Stimulated activated CD4-positive, alpha-beta T cell treated with anti-CD3 and anti-CD28 coated beads, Interleukin-15, amount 100 ng/mL, for 1 hour (primary cell): ENCODE data around the gene DGCR2.
"Not testable (repeated sequence)": the region's sequence is repeated elsewhere in the genome, so short reads cannot be mapped to it uniquely, and the experiment has no call there.

Experiments
- DNase-seq, 2 donors: peaks; one replicate each; pipeline ENCODE4 v3.0.0-alpha.2; 2020; ENCODE audit warnings: low read depth in 1 of 2, low spot score in 1 of 2

DGCR2 gene

GRCh38 chr22:19043121-19044085 is 78.8 kb downstream of the DGCR2 start:
- DNase-seq, result no peak

DNA sequence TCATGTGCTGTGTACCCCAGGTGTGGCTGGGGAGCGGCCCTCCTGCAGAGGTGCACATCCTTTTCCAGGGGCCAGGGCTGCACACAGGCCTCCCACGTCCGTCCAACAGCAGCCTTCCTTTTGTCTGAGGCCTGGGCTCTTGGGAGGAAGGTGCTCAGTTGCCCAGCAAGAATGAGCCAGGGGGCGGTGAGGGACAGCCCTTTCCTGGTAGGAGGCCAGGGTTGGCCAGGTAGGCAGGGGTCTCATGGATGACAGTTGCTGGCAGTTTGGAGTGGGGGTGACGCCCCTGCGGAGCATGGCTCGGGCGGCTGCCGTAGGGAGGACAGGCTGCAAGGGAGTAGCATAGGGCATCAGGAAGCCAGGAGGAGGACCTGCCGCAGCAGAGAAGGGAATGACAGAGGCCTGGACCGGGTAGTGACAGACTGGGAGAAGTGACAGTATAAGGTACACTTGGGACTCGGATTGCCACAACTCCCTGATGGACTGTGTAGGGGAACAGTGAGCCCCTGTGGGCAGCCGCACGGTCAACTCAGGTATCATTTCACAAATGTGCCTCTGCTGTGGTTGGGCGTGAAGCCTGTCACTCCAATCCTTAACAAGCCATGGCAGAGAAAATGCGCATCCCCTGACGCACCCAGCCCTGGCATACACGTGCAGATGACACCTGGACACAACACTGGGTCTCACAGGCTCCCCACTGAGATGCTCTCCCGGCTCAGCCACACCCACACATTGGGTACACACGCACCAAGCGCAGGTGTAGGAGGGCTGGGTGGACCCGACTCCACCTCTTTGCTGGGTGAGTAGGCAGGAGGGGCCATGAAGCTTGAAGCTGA is 79.7 kb downstream of the DGCR2 start:
- DNase-seq, result no peak

GRCh38 chr22:19041704-19042074 is 80.5 kb downstream of the DGCR2 start:
- DNase-seq, result no peak

DNA sequence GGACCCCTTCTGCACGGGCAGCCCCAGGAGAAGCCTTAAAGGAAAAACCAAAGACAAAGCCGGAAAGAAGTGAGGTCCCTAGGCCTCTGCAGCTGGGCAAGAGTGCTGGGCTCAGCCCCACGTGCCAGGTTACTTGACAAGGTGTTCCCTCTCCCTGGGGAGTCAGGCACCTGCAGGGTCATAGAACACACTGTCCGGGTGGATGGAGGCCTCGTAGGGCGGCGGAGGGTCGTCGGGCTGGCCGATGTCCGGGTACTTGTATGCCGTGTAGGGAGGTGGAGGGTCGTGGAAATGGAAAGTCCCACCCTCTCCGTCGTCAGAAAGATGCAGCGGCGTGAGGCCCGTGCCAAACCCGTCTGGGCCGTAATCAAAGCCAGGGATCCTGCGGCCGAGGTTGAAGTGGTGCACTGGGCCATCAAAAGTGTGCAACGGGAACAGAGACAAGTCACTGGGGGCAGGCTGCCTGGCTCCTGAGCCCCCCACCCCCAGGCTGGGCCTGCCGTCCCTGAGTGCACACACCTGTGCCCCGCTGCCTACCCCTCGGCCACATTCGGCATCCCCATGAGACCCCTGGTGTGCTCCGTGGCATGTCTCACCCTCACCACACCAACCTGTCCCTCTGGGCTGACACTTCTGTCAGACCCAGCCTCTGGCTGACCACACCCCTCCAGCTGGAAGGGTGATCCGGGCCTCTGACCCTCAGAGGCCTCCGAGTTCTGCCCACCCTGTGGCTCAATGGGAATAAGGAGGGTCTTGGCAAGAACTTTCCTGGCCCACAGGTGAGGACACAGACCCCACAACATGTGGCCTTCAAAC is 81.1 kb downstream of the DGCR2 start:
- no peak for DNase-seq

DNA sequence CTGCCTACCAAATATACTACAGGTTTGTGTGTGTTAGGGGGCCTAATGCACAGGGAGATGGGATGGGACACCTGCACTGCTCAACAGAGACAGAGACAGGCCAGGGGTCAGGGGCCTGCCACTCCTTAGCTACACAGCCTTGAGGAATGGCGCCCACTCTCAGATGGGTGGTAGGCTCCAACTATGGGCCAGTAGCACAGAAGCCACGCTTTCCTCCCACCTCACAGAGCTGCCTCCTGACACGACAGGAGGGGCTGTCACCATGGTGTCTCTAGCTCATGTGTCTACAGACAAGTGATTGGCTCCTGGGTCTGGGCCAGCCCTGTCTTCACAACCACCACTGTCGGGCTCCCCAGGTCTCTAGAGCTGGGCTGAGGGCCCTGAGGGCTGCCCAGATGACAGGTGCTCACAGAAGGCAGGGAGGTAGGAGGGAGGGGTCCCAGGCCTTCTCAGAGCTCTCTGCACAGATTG is 81.8 kb downstream of the DGCR2 start:
- no peak for DNase-seq

DNA sequence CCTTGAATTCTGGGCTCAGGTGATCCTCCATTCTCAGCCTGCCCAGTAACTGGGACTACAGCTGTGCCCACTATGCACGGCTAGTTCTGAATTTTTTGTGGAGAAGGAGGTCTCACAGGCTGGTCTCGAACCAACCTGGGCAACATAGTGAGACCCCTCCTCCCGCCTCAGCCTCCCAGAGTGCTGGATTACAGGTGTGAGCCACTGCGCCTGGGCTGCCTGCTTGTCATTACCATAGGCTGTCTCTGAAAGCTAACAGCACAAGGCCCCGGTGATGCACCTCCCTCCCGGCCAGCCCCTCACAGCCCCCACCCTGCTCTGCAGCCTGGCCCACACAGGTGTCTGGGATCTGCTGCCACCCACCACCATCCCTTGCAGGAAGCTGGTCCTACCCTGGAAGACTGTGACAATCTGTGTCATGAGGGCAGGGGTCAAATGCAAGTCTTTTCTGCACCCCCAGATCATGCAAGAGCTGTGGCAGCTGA is 82.4 kb downstream of the DGCR2 start:
- no peak for DNase-seq

DNA sequence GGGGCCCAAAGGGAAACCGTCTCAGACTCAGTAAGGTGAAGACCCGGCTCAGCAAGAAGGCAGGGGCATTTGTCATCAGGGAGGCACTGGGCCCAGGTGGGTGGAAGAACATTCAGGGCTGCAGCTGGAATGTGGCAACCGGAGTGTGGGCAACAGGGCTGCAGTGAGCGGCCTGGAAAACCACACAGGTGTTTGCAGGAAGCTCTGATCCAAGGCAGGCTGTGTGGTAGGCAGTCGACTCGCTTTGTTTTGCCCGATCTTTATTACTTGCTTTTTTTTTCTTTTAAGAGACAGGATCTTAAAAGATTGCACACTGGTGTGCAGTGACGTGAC is 82.8 kb downstream of the DGCR2 start:
- no peak for DNase-seq

DNA sequence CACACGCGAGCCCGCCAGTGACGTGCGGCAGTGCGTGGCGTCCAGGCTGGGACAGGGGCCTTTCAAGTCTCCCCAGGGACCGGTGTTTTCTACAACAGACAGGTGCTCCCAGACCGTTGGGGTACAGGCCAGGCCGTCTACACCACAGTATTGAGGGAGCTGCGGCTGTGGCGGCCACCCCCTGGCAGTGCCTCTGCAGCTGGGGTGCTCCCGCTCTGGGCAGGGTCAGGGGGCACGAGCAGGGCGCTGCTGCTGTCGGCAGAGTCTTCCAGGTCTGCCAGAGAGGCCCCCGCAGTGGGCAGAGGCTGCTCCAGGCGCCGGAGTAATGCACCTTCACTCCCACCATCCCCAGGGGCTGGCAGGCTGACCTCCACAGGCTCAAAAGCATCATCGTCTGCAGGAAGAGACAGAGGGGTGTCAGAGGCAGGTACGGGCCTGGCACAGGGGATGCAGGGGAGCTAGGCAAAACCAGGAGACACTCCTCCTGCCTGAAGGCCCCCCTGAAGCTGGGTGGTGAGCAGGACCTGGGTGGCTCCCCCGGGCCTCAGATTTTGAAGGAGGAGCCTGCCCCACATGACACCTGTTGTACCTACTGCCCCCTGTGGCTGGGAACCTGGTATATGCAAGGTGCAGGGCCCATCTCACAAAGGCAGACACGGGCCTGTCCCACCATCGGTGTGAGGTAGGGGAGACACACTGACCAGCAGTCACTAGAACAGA is 83.3 kb downstream of the DGCR2 start:
- no peak for DNase-seq

GRCh38 chr22:19038164-19038546 is 84.1 kb downstream of the DGCR2 start:
- no peak for DNase-seq

DNA sequence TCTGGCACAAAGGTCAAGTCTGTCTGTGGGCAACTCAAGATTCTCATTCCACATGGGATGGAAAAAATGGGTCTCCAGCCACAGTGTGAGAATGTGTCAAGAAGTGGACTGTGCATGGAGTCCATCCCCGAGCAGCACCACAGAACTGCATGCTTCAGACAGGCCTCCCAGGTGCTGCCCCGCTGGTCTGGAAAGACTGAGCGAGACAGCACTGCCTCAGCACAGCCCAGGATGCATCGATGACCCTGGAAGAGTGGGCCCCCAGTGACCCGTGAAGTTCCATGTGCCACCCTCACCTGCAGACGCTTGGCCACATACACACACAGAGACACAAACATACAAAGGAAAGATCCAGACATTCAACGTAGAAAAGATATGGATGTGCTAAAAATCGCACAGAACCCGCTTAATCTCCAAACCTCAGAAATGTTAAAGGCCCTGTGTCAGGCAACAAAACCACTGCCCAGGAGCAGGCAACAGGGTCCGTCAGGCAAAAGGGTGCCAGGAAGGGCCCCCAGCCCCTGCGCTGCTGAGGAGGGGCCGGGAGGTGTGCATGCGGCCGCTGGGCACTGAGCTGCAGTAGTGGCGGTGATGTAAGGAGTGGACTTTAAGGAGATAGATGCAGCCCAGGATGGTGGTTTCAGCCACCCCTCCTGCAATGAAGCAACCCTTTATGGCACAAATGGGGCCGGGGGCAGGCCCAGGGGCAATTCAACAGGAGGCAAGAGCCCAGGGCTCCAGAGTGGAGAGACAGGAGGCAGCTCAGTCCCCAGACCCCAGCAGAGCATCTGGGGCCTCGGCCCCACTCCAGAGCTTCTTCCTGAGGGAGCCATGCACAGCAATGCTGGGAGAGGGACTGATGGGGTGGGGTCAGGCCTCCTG is 84.7 kb downstream of the DGCR2 start:
- DNase-seq, result no peak

- no peak for DNase-seq
These were observed 85.5 kb downstream of the DGCR2 start for GRCh38 chr22:19036523-19037273.

DNA sequence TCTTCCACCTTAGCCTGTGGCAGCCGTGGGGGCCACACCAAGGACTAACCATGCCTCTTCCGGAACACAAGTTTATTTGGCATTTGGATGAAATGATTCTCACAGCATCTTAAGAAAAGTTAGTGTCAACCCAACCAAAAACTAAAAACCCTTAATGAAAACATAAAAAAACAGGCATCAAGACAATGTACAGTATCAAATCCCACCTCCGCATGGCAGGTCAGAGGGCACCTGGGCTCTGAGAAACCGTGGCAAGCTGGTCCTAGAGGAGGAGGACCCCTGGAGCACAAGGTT is 86.0 kb downstream of the DGCR2 start:
- DNase-seq, result no peak

DNA sequence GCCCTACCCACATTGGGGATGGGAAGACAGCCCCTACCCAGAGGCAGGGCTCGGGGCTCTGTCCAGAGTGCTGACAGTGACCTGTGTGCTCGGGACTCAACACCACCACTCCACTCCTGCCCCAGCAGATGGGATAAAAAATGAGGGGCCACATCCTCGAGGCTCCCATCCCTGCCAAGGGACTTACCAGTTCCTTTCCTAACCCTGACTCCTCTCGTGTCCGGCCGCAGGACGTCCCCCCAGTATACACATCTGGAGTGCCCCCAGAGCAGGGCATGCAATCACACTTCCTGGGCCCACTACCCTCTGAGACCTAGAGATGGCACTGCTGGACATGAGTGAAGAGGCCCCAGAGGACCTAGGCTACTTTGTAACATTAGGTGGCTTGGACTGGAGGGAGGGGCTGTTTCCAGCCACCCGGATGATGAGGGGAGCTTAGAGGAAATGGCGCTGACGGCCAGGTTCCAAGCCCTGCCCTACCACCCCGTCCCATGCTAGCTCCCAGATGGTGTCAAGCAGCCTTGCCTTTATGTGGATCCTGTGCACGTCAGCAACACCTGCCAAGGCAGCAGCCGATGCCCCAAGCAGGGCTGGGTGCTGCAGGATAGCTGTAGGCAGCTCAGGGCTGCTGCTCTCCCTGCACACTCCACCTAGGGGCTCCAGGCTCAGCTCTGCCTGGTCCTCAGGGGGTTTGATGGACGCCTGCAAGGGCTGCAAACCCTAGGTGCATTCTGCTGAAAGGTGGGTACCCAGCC is 86.6 kb downstream of the DGCR2 start:
- no peak for DNase-seq

DNA sequence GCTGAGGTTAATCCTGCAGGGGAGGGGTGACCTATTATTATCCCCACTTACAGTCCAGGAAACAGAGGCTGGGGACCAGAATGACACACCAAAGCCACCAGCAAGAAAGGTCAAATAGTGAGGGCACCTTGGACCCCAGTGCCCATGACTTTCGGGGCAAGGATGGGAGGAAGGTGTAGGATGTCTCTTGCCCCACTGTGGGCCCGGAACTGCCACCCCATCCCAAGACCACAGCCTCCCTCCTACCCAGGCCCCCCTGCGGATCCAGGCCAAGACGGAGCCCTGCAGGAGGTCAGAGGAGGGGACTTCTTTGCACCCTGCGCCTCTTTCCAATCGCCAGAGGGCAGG is 87.1 kb downstream of the DGCR2 start:
- not testable (repeated sequence) for DNase-seq

DNA sequence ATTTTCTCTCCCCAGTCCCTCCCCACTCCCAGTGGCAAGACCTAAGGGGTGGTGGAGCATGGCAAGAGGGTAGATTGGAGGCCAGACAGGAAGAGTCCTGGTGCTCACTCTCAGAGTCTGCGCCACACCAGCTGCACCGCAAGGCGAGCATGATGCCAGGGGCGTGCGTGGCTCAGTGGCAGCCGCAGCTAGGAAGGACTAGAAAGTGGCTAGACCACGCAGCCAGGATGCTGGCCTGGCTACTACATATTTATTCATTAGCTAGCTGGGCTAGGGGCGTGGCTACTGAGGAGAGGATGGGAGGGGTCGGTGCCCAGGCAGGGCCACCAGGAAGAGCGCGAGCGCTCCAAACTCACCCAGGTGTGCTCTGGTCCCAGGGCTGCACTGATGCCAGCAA is 87.5 kb downstream of the DGCR2 start:
- DNase-seq, result not testable (repeated sequence)

- DNase-seq, result not testable (repeated sequence)
These were observed 88.0 kb downstream of the DGCR2 start for GRCh38 chr22:19034031-19034723.

DNA sequence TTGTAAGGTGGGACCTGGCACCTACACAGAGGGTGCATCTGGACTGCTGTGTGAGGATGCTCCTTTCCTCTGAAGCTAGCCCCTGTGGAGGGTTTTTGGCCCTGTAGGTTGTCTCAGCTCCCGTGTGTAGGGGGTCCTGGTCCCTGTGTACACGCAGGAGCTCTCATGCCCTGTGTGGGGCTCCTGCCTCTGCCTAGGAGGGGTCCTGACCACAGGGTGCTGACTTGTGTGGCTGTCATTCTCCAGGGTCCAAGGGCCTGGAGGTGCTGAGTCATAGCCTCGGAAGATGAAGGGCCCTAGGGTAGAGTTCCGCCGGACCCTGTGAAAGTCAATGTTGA is 88.7 kb downstream of the DGCR2 start:
- DNase-seq, result not testable (repeated sequence)
